NCI-H1417 (cell line): ENCODE data around the gene PCDH10.

Source experiments
- DNase-seq, 3 experiments: peaks; one replicate each; lab custom pipeline; 2025; lab: John Stamatoyannopoulos, UW

The PCDH10 gene

DNA sequence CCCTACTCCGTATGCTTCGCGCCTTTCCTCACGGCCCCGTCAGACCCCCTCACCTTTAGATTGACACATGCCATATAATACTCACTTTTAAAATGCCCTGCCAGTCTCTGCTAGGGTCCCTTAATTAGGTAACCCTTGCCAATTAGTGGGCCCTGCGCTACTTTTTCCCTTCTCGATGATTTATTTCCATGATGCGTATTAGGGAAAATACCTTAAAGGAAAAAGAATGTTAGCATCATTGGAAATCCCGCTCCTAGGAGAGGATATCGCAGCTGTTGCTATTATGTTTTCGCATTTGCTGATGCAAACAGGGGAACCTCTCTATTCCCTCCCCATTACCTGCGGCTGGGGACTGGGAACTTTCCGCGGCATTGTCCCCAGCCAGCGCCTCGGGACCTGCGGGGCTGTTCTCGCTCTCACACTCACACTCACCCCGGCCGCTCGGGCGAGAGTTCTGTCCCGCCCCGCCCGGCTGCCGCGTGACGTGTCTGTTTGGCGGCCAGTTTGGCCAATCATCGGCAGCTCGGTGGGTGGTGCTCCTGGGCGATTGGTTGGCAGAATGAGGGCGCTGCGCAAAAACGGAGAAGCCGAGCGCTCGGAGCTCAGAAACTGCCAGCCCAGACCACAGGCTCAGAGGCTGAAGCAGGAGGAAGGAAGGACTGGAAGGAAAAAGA, at the start of gene PCDH10:
TSS of gene PCDH10 (plus strand) at position 605 of the 674 bp plus-strand sequence. CDS start 847 bp downstream, outside the sequence.
- peak; percentile 6 to 96 (median 92) for DNase-seq

DNA sequence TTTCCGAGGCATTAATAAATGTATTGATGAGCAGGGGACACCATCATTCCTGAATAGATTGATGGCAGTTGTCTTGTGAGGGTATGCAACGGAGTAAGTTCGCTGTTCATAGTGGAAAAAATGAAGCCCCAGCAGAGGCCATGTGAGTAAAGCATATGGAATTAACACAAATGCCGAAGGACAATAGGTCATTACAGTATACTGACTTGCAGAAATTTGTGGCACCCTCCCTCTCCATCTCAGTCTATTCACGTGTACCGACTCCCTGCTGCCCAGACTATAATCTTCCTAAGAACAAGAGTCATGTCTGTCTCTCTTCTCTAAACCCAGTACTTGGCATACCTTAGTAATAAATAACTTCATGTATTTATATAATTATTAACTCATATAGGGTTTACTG, 47.1 kb upstream of the PCDH10 start:
- no peak for DNase-seq

- no peak for DNase-seq
These were observed 46.3 kb upstream of the PCDH10 start for GRCh38 chr4:133102612-133103409.

GRCh38 chr4:133112641-133113040, 36.5 kb upstream of the PCDH10 start:
- no peak for DNase-seq

- DNase-seq = no peak
These were observed 24.3 kb upstream of the PCDH10 start for GRCh38 chr4:133124746-133125145.

- DNase-seq = no peak
These were observed 21.6 kb upstream of the PCDH10 start for GRCh38 chr4:133127500-133127899.

DNA sequence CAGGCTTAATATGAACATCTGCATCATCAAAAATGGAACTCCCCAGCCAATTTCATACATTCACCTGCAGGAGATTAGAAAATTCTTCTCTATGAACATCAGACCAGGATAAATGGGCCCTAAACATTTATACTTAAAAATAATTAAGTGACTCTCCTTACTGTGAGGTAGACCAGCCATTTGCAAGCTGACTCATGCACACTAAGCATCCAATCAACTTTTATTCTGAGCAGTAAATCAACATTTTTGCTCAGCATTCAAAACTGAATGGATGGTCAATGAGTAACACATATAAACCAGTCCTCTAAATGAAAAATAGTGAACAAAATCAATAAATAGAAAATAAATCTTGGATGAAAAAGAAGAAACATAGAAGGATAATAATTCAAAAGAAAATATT, 19.9 kb upstream of the PCDH10 start:
- DNase-seq = no peak

DNA sequence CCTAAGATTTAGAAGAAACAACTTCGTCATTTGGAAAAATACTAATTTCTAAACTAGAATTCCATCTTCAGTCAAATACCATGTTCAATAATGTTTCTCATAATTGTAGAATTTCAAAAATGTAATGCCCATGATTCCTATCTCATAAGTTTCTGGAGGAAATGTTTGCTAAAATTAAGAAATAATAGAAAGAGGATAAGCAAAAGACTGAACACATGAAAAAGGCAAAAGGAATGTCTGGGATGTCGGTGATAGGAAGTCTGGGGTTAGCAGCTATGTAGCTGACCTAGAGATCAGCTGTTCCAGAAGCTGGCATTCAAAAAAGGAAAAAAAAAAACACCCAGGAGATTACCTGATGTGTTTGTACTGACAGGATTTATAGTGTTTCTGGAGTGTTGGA, 18.9 kb upstream of the PCDH10 start:
- no peak for DNase-seq

- no peak for DNase-seq
These were observed 17.1 kb upstream of the PCDH10 start for GRCh38 chr4:133131829-133132460.

DNA sequence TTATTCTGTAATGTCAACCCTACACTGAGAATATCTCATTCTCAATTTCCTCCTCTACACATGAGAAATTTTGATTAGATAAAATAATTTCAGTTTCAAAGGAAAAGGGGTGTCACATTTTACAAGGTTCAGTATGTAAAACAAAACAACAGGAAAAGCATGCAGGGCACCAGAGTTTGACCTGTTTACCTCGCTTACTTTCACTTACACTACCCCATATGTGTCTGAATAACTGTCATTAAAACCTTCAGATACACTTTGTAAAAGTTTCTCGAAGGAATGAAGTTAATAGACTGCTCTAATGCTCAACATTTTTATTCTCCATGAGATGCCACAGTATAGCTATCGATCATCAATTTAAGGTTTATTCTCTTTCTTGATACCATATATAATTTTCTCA, 12.3 kb upstream of the PCDH10 start:
- DNase-seq = no peak

DNA sequence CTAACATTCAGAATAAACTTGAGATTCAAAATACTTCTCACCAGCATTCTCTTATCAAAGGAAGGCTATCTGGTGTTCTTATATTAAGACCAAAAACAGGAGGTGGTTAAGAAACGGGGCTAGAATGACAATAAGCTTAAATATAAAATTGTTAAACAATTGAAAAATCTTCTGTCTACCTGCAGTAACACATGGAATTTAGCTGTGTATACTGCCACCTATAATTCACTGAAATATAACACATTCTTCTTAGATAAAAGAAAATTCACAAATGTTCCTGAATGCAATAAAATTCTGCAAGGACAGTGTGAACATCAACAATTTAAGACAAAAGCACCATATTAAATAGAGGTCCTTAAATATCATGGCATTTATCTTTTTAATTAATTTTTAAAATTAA, 11.5 kb upstream of the PCDH10 start:
- DNase-seq = no peak

GRCh38 chr4:133143775-133144430, 5.2 kb upstream of the PCDH10 start:
- DNase-seq = no peak

DNA sequence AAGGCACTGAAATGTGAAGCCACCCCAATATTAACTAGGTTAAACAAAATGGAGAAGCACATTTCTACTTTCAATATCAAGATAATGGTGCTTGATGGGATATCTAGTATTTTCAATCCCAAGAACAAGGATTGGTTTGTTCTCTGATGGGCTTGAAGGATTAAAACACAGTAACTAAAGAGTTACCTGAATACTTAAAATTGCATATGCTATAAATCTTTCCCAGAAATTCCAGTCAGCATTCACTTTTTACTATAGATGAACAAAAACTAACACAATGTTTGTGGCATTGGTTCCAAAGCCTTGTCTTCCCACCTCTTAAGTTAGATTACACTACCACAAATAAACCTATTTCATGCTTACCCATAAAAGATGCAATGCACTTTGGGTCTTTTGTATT, 3.9 kb upstream of the PCDH10 start:
- no peak for DNase-seq

- DNase-seq = no peak
These were observed 3.1 kb upstream of the PCDH10 start for GRCh38 chr4:133145758-133146573.

DNA sequence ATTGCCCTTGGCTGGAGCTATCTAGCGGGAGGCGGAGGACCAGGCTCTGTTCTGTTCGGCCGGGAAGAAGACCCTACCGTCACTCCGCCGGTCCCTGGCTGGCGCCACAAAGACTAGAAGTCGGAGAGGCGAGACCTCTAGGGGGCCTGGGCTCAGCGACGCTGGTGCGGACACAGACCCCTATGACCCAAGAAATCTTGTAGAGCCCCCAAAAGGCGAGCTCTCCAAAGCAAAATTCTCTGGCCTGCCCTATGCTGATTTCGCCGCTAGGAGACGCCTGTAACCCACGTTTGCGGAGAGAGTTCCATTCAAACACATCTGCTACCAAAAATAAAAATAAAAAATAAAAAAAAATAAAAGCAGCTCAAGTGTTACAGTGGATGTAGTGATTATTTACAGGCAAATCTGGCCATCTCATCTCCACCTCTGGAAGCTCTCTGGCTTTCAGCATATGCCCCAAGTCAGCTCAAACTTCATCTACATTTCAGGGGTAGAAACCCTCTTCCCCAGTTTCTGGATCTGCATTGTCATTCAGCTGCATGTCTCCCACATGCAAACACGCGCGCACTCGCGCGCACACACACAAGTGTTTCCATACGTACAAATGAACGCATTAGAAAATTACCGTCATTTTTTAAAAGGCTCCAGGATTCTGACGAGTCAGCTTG, 2.4 kb upstream of the PCDH10 start:
- DNase-seq = peak in 2 of 3 experiments; percentile 59 to 76

- peak in 2 of 3 experiments; percentile 48 to 66 for DNase-seq
These were observed 1.7 kb upstream of the PCDH10 start for GRCh38 chr4:133147286-133147821.

DNA sequence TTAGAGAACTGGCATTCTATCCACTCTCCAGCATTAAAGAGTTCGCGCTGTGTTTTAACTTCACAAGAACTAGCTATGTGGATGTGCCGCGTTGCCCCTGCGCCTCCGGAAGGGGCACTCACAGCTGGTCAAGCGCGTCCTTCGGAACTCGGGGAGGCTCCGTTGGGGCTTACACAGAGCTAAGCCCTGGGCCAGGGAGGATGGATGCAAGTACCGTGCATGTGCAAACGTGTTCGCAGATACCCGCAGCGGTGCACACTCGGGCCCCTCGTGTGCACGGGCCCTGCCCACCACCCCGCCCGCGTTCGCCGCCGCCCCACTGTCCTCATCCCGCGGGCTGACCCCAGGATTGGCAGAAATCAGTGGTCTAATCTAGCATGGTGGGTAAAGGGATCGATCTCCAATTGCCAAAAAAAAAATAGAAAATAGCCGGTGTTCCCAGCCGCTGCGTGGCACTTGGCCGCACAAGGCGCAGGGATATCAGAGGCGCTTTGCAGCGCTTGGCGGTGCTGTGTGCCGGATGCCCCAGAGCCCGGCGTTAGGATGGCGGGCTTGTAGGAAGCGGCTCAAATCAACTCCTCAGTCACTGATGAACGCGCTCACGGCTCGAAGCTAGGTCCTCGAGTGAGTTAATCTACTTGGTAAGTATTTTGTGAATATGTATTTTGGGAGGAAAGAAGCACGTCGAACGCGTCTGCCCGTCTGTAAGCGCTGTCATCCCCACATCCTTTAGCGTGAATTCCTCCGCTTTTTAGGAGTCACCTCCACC, 989 bp upstream of the PCDH10 start:
- peak in 2 of 3 experiments; percentile 75 to 78 for DNase-seq

- no peak for DNase-seq
These were observed 236 bp downstream of the PCDH10 start for GRCh38 chr4:133149364-133149695.

- peak in 1 of 3 experiments; percentile 51 for DNase-seq
These were observed 908 bp downstream of the PCDH10 start for GRCh38 chr4:133149932-133150471.
